PC-3 (cell line): ENCODE data around the gene PDIA3.
"Not testable (repeated sequence)": the region's sequence is repeated elsewhere in the genome, so short reads cannot be mapped to it uniquely, and the experiment has no call there.

Experiments
- EZH2 ChIP-seq: fragments of 300-600 bp; sonication (generic); IDR thresholded peaks from one replicate; pipeline ENCODE4 v1.6.1; 2017; ENCODE audit warnings: antibody characterized with exemption, mild to moderate bottlenecking, low read length; ENCODE audit not compliant: unreplicated experiment
- EZH2phosphoT487 ChIP-seq: fragments of 300-600 bp; sonication (generic); IDR thresholded peaks from 2 replicates; pipeline ENCODE4 v1.6.1; 2018; ENCODE audit warnings: mild to moderate bottlenecking, antibody characterized with exemption, low read length, borderline replicate concordance
- TF ChIP-seq, protein P1 (sequence below): fragments of 300-600 bp; sonication (generic); conservative IDR thresholded peaks from 2 replicates; pipeline ENCODE4 v1.5.1; 2017; ENCODE audit warnings: antibody characterized with exemption, low read depth, mild to moderate bottlenecking, low read length

- TF ChIP-seq, protein P1, sequence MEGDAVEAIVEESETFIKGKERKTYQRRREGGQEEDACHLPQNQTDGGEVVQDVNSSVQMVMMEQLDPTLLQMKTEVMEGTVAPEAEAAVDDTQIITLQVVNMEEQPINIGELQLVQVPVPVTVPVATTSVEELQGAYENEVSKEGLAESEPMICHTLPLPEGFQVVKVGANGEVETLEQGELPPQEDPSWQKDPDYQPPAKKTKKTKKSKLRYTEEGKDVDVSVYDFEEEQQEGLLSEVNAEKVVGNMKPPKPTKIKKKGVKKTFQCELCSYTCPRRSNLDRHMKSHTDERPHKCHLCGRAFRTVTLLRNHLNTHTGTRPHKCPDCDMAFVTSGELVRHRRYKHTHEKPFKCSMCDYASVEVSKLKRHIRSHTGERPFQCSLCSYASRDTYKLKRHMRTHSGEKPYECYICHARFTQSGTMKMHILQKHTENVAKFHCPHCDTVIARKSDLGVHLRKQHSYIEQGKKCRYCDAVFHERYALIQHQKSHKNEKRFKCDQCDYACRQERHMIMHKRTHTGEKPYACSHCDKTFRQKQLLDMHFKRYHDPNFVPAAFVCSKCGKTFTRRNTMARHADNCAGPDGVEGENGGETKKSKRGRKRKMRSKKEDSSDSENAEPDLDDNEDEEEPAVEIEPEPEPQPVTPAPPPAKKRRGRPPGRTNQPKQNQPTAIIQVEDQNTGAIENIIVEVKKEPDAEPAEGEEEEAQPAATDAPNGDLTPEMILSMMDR: not testable (repeated sequence)
- not testable (repeated sequence) for TF ChIP-seq EZH2phosphoT487, EZH2
Measured at GRCh38 chr15:43728053-43728725, 18.0 kb upstream of the PDIA3 start.
